GM23338 (cell line): Measurements from ENCODE around the gene EXOC4. TPM values are rescaled to one million over a fixed set of nuclear protein-coding genes. Genes with fewer than 3 reads are reported as not detected.

ENCODE experiments used
- ATAC-seq: fragments of 200-7000 bp; cut with Tn5 transposase; 3 replicates; pipeline ENCODE4 v1.9.1; 2020
- DNase-seq: peaks from one replicate; pipeline ENCODE4 v3.0.0-alpha.2; 2015; ENCODE audit warnings: low spot score
- H2AFZ ChIP-seq: fragments of 200-600 bp; sonication (generic); 2 replicates; pipeline ENCODE4 v1.8.0; 2016; ENCODE audit warnings: antibody characterized with exemption, mild to moderate bottlenecking, moderate library complexity
- H3F3A ChIP-seq: fragments of 200-600 bp; sonication (generic); replicated peaks from 2 replicates; pipeline ENCODE4 v1.8.0; 2017; ENCODE audit warnings: antibody characterized with exemption, mixed run types, low read depth
- H3K27ac ChIP-seq: fragments of 200-600 bp; sonication (generic); 2 replicates; pipeline ENCODE4 v1.6.1; 2016; ENCODE audit warnings: low read depth
- H3K27me3 ChIP-seq: fragments of 200-600 bp; sonication (generic); 2 replicates; pipeline ENCODE4 v1.8.0; 2016; ENCODE audit warnings: mild to moderate bottlenecking, mixed run types, moderate library complexity; ENCODE audit not compliant: insufficient read depth
- H3K36me3 ChIP-seq: fragments of 200-600 bp; sonication (generic); 2 replicates; pipeline ENCODE4 v1.8.0; 2016; ENCODE audit warnings: mild to moderate bottlenecking; ENCODE audit not compliant: insufficient read depth
- H3K4me1 ChIP-seq: fragments of 200-600 bp; sonication (generic); 2 replicates; pipeline ENCODE4 v1.8.0; 2016; ENCODE audit warnings: mild to moderate bottlenecking, moderate library complexity; ENCODE audit not compliant: insufficient read depth
- H3K4me2 ChIP-seq: fragments of 200-600 bp; sonication (generic); 2 replicates; pipeline ENCODE4 v1.7.1; 2017; ENCODE audit warnings: mixed run types
- H3K4me3 ChIP-seq: fragments of 200-600 bp; sonication (generic); 2 replicates; pipeline ENCODE4 v1.6.1; 2016; ENCODE audit warnings: mixed run types
- H3K79me2 ChIP-seq: fragments of 200-600 bp; sonication (generic); replicated peaks from 2 replicates; pipeline ENCODE4 v1.8.0; 2017; ENCODE audit warnings: mild to moderate bottlenecking; ENCODE audit not compliant: insufficient read depth
- H3K9me2 ChIP-seq: fragments of 200-600 bp; sonication (generic); 2 replicates; pipeline ENCODE4 v1.8.0; 2017; ENCODE audit not compliant: insufficient read depth
- H4K20me1 ChIP-seq: fragments of 200-600 bp; sonication (generic); replicated peaks from 2 replicates; pipeline ENCODE4 v1.8.0; 2017; ENCODE audit warnings: mild to moderate bottlenecking; ENCODE audit not compliant: insufficient read depth
- H3K27ac Mint-ChIP-seq: 2 replicates; pipeline ENCODE4 v1.8.0; 2020; ENCODE audit warnings: inconsistent platforms, mild to moderate bottlenecking, moderate library complexity, mixed read lengths
- H3K27me3 Mint-ChIP-seq: 3 replicates; pipeline ENCODE4 v1.8.0; 2022; ENCODE audit warnings: low read depth, mild to moderate bottlenecking, moderate library complexity, mixed read lengths, inconsistent platforms; ENCODE audit not compliant: insufficient read depth, poor library complexity
- H3K36me3 Mint-ChIP-seq: 3 replicates; pipeline ENCODE4 v1.8.0; 2021; ENCODE audit warnings: low read depth, mild to moderate bottlenecking, inconsistent platforms, moderate library complexity, mixed read lengths
- H3K4me1 Mint-ChIP-seq: 3 replicates; pipeline ENCODE4 v1.8.0; 2020; ENCODE audit warnings: mild to moderate bottlenecking, inconsistent platforms, mixed read lengths
- H3K4me3 Mint-ChIP-seq: 3 replicates; pipeline ENCODE4 v1.8.0; 2021; ENCODE audit warnings: moderate library complexity, mild to moderate bottlenecking, inconsistent platforms, mixed read lengths
- H3K9me3 Mint-ChIP-seq: 3 replicates; pipeline ENCODE4 v1.8.0; 2020; ENCODE audit warnings: moderate library complexity, mild to moderate bottlenecking, inconsistent platforms, mixed read lengths
- CREB1 ChIP-seq: fragments of 250-450 bp; sonication (Bioruptor Pico); IDR thresholded peaks from 2 replicates; pipeline ENCODE4 v1.5.0; 2020; ENCODE audit warnings: low read depth, mild to moderate bottlenecking, moderate library complexity
- ETS1 ChIP-seq: IDR thresholded peaks from 2 replicates; pipeline ENCODE4 v1.6.1; 2016; ENCODE audit warnings: antibody characterized with exemption
- EZH2 ChIP-seq: fragments of 200-600 bp; sonication (generic); IDR thresholded peaks from one replicate; pipeline ENCODE4 v1.8.0; 2017; ENCODE audit warnings: antibody characterized with exemption, mild to moderate bottlenecking, low read depth; ENCODE audit not compliant: unreplicated experiment
- EZH2phosphoT487 ChIP-seq: fragments of 200-600 bp; sonication (generic); IDR thresholded peaks from one replicate; pipeline ENCODE4 v1.8.1; 2018; ENCODE audit warnings: antibody characterized with exemption; ENCODE audit not compliant: unreplicated experiment
- JUNB ChIP-seq: IDR thresholded peaks from one replicate; pipeline ENCODE4 v1.6.1; 2016; ENCODE audit warnings: antibody characterized with exemption; ENCODE audit not compliant: unreplicated experiment
- NANOG ChIP-seq: IDR thresholded peaks from 2 replicates; pipeline ENCODE4 v1.6.1; 2016; ENCODE audit warnings: antibody characterized with exemption, borderline replicate concordance
- POLR2AphosphoS5 ChIP-seq: IDR thresholded peaks from 2 replicates; pipeline ENCODE4 v1.6.1; 2016; ENCODE audit warnings: antibody characterized with exemption, low read depth
- REST ChIP-seq: IDR thresholded peaks from one replicate; pipeline ENCODE4 v1.6.1; 2018; ENCODE audit warnings: antibody characterized with exemption; ENCODE audit not compliant: unreplicated experiment
- STAT1 ChIP-seq: IDR thresholded peaks from one replicate; pipeline ENCODE4 v1.6.1; 2016; ENCODE audit warnings: antibody characterized with exemption; ENCODE audit not compliant: unreplicated experiment
- ZNF114 ChIP-seq: fragments of 250-450 bp; sonication (Bioruptor Pico); IDR thresholded peaks from 2 replicates; pipeline ENCODE4 v1.5.0; 2020; ENCODE audit warnings: mild to moderate bottlenecking, moderate library complexity
- ZNF331 ChIP-seq: fragments of 250-450 bp; sonication (Bioruptor Pico); IDR thresholded peaks from 2 replicates; pipeline ENCODE4 v1.5.0; 2020; ENCODE audit warnings: low read depth, mild to moderate bottlenecking, moderate library complexity
- ZNF462 ChIP-seq: fragments of 250-450 bp; sonication (Bioruptor Pico); IDR thresholded peaks from 2 replicates; pipeline ENCODE4 v1.5.0; 2020; ENCODE audit warnings: mild to moderate bottlenecking, moderate library complexity
- polyA plus RNA-seq: library from polyadenylated mRNA; unstranded; fragments of >200 nt; fragmentation: Nextera tagmentation; extraction: Ambion mirVana; gene quantifications from 2 replicates; pipeline ENCODE4 v1.2.1, GENCODE V29; 2016
- total RNA-seq: library from RNA; depleted of rRNA; stranded (reverse); fragments of >200 nt; shearing (Covaris generic); gene quantifications from 2 replicates; pipeline ENCODE4 v1.2.3, GENCODE V29; 2014
- TF ChIP-seq, protein P1 (sequence below), 2 experiments: fragments of 200-600 bp in 1 of 2; sonication (generic) in 1 of 2; conservative IDR thresholded peaks; 2 replicates each; pipeline versions ENCODE4 v1.5.1 to v1.6.1; 2016 to 2017; ENCODE audit warnings: antibody characterized with exemption in 2 of 2, low read depth in 2 of 2, mild to moderate bottlenecking in 2 of 2, moderate library complexity in 1 of 2

The EXOC4 gene
- total and polyA plus RNA-seq, 2 experiments from 2014 or later, result 37.5 to 52.7 TPM

- DNase-seq (peak; percentile 68), ATAC-seq (no peak)
- H3K27me3 ChIP-seq, result no peaks in the 10 kb centered on the region
- no peak overlapping the region for H2AFZ ChIP-seq
- Mint-ChIP-seq H3K4me3 (no peak overlapping the region), H3K27ac (no peak overlapping the region), H3K27me3 (no peaks in the 10 kb centered on the region), H3K36me3 (peaks cover 72% of the 10 kb centered on the region), H3K4me1 (no peaks in the 10 kb centered on the region), H3K9me3 (peaks cover 83% of the 10 kb centered on the region)
- H3K4me3 ChIP-seq, result no peak overlapping the region
- H3K4me1 ChIP-seq, result no peaks in the 10 kb centered on the region
- H3K79me2 ChIP-seq, result no peaks in the 10 kb centered on the region
- H4K20me1 ChIP-seq, result no peaks in the 10 kb centered on the region
- peaks cover 14% of the 10 kb centered on the region for H3K9me2 ChIP-seq
- H3F3A ChIP-seq, result no peaks in the 10 kb centered on the region
- no peak for TF ChIP-seq NANOG
- no peak for TF ChIP-seq ZNF331 (CRISPR knock-in tag)
- no peak for TF ChIP-seq JUNB
- no peak for TF ChIP-seq REST
- no peak for TF ChIP-seq CREB1 (CRISPR knock-in tag)
- no peak for TF ChIP-seq EZH2
- TF ChIP-seq EZH2phosphoT487, result no peak
- no peak for TF ChIP-seq POLR2AphosphoS5
- no peak for TF ChIP-seq STAT1
- TF ChIP-seq ZNF114 (CRISPR knock-in tag), result no peak
- TF ChIP-seq ZNF462, result no peak
- TF ChIP-seq, protein P1, sequence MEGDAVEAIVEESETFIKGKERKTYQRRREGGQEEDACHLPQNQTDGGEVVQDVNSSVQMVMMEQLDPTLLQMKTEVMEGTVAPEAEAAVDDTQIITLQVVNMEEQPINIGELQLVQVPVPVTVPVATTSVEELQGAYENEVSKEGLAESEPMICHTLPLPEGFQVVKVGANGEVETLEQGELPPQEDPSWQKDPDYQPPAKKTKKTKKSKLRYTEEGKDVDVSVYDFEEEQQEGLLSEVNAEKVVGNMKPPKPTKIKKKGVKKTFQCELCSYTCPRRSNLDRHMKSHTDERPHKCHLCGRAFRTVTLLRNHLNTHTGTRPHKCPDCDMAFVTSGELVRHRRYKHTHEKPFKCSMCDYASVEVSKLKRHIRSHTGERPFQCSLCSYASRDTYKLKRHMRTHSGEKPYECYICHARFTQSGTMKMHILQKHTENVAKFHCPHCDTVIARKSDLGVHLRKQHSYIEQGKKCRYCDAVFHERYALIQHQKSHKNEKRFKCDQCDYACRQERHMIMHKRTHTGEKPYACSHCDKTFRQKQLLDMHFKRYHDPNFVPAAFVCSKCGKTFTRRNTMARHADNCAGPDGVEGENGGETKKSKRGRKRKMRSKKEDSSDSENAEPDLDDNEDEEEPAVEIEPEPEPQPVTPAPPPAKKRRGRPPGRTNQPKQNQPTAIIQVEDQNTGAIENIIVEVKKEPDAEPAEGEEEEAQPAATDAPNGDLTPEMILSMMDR (conservative IDR thresholded peaks at IDR 0.05; ENCODE audit: low read depth in 2 of 2), result no peak
- TF ChIP-seq ETS1, result no peak
- no peak overlapping the region for H3K4me2 ChIP-seq
- peaks cover 41% of the 10 kb centered on the region for H3K36me3 ChIP-seq
- no peak overlapping the region for H3K27ac ChIP-seq
Measured at GRCh38 chr7:134089446-134089845, 836.6 kb downstream of the EXOC4 start.
